ACHN (cell line): ENCODE measurements around the gene G6PC2.
A peak's percentile ranks its signal among the peaks of the same experiment; 100 is the strongest.
"Not testable (repeated sequence)": the region's sequence is repeated elsewhere in the genome, so short reads cannot be mapped to it uniquely, and the experiment has no call there.

Experiments
- DNase-seq: peaks from one replicate; pipeline ENCODE4 v3.0.0-alpha.2; 2015
- in situ Hi-C: cut with HindIII; loops from 2 replicates; pipeline ENCODE4 v1.10.0; 2017; ENCODE audit warnings: low sequenced_read_pairs, low pct_ligation_motif_present, low pct_unique_long_range_greater_than_20kb

The G6PC2 gene, protein sequence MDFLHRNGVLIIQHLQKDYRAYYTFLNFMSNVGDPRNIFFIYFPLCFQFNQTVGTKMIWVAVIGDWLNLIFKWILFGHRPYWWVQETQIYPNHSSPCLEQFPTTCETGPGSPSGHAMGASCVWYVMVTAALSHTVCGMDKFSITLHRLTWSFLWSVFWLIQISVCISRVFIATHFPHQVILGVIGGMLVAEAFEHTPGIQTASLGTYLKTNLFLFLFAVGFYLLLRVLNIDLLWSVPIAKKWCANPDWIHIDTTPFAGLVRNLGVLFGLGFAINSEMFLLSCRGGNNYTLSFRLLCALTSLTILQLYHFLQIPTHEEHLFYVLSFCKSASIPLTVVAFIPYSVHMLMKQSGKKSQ

DNA sequence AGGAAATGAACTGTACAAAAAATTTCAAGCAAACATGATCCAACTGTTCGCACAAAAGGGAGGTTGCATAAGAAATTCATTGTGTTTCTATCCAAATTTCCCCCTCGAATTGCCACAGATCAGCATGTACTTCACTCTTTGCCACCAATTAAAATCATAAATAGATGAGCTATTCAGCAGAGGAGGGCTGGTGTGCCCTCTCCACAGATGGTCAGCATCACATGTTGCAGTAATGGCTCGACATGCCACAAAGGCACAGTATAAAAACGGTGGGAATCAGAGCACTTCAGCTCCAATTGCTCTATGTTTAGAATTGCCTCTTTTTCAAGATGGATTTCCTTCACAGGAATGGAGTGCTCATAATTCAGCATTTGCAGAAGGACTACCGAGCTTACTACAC lies at the start of gene G6PC2:
Gene G6PC2, plus strand, starts transcription at position 289 of the 400 bp plus-strand sequence. Its CDS starts 41 bp downstream, at position 330.
- in situ Hi-C loops: loop anchor here (25.0 kb wide), 1 partner anchor 139 kb away; no protein-coding TSS in a partner anchor
- no peak for DNase-seq

DNA sequence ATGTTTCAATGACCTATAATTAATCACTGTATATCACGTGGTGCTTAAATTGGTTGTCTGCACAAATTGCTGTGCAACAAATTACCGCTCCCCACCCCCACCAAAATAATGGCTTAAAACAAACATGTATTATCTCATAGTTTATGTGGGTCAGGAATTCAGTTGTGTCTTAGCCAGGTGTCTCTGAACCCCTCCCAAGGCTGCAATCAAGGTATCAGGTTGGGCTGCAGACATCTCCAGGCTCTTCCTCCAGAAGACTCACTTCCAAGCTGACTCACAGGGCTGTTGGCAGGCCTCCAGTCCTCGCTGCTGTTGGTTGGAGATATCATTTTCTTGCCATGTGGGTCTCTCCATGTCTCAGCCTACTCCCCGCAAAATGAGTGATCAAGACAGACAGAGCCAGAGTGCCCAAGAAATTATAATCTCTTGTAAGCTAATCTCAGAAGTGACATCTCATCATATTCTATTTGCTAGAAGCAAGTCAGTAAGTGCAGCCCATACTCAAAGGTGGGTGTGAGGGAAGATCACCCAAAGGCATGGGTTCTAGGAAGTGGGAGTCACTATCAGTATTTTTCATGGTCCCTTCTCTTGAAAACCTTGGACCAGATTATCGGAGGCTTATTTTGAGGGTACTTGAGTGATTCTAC lies 49.3 kb upstream of the G6PC2 start:
- in situ Hi-C loops: no loop called here
- peak; percentile 22 for DNase-seq

DNA sequence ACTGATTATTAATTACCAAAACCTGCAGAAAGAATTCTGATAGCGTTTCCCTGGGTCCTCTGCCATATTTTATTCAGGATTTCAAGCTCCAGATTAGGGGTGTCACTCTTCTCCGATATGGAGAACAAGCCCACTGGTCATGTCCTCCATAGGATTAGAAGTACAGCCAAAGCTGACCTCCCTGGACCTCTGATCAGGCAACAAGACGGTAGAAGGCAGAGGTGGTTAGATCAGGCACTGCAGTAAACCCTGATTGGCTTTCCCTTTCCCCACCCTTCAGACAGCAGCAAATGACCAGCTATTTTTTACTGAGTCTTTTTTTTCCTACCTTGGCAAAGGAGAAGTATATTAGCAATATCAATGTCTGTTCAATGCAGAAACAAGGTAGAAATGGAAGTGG lies 48.6 kb upstream of the G6PC2 start:
- no peak for DNase-seq
- in situ Hi-C loops: no loop called here

DNA sequence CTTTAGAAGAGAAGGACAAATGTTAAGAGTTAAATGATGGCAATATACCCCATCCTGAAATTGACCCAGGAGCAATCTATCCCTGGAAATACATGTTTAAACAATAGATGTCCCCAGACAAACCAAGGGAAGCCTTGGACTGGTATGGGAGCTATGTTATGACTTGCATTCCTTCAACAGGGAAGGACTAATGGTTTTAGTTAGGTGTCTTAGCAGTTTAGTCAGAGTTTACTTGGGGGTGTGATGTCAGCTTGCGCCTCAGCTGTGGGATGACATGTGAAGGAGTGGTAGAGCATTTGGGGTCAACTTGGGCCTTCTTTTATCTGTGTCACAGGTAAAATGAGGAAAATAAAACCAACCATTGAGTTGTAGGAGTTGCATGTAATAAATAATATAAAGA lies 47.6 kb upstream of the G6PC2 start:
- DNase-seq: no peak
- in situ Hi-C loops: no loop called here

DNA sequence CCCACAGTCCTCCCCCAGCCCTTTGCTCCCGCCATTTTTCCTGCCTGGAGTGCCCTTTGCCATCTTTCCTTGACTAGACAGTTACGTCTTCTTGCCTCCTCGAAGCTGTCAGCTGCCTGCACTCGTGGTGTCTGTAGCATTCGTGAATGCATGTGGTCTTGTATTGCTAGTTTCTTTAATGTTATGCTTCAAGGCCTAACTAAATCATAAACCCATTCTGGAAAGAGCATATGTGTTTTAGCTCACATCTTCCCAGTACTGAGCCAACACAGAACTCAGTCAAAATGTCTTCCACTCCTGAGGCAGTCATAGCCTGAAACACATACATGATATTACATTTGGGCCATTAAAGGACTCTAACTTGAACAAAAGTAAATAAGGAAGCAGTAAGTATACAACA lies 46.4 kb upstream of the G6PC2 start:
- no peak for DNase-seq
- in situ Hi-C loops: no loop called here

DNA sequence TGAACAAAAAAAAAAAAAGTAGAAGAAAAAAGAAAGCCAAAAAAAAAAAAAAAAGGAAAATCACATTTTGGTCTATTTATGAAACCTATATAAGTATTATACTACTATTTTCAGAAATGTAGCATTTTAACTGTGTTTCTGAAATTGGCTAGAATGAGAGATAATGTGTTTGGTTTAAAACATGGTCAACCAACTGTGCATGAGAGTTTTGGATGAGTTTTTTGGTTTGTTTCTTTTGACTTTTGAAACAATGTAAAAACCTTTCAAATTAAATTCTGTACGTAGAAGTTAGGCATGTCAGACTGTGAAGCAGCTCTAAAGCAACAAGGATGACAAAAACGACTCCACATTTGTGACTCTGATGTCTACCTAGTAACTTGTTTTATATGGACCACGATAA lies 45.5 kb upstream of the G6PC2 start:
- no peak for DNase-seq
- in situ Hi-C loops: no loop called here

DNA sequence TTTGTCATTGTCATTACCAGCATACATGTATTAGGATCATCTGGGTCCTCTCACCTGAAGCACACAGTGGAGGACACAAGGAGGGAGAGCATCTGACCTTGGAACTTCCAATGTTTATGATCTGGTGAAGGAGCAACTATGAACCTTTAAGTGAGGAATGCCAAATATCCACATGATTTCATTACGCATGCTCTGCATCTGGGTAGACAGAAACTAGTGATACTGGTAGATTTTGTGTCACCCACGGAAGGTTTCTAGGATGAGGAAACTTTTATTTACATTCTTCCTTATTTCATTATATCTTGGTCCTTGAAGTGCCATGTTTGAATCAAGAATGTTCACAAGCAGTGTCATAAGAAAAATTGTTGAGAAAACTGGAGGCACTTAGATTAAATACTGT lies 42.9 kb upstream of the G6PC2 start:
- no peak for DNase-seq
- in situ Hi-C loops: no loop called here

DNA sequence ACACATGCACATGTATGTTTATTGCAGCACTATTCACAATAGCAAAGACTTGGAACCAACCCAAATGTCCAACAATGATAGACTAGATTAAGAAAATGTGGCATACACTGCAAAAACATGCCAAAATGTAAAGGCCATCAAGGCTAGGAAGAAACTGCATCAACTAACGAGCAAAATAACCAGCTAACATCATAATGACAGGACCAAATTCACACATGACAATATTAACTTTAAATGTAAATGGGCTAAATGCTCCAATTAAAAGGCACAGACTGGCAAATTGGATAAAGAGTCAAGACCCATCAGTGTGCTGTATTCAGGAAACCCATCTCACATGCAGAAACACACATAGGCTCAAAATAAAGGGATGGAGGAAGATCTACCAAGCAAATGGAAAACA lies 33.9 kb upstream of the G6PC2 start:
- DNase-seq, in situ Hi-C loops: not testable (repeated sequence)

DNA sequence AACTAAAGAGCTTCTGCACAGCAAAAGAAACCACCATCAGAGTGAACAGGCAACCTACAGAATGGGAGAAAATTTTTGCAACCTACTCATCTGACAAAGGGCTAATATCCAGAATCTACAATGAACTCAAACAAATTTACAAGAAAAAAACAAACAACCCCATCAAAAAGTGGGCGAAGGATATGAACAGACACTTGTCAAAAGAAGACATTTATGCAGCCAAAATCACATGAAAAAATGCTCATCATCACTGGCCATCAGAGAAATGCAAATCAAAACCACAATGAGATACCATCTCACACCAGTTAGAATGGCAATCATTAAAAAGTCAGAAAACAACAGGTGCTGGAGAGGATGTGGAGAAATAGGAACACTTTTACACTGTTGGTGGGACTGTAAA lies 30.7 kb upstream of the G6PC2 start:
- DNase-seq, in situ Hi-C loops: not testable (repeated sequence)

DNA sequence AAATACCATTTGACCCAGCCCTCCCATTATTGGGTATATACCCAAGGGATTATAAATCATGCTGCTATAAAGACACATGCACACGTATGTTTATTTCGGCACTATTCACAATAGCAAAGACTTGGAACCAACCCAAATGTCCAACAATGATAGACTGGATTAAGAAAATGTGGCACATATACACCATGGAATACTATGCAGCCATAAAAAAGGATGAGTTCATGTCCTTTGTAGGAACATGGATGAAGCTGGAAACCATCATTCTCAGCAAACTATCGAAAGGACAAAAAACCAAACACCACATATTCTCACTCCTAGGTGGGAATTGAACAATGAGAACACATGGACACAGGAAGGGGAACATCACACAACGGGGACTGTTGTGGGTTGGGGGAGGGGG lies 30.3 kb upstream of the G6PC2 start:
- DNase-seq, in situ Hi-C loops: not testable (repeated sequence)

DNA sequence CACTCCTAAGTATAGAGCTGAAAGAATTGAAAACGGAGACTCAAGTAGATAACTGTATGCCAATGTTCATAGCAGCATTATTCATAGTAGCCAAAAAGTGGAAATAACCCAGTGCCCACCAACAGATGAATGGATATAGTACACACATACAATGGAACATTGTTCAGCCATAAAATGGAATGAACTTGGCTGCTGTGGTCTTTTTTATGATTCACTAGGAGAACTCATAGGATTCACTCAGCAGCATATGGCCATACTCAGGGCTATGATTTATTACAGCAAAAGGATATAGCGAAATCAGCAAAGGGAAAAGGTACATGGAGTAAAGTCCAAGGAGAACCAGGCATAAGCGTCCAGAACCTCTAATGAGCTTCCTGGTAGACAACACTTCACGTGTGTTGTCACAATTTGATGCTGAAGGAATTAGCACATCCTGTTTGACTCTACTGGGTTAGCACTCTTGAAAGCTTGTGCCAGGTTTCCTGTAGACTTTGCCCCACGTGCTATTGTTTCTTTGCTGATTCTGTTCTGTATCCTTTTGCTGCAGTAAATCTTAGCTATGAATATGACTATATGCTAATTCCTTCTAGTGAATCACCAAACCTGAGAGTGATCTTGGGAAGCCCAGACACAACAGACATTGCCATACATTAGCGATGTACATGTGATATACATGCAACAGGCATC lies 26.6 kb upstream of the G6PC2 start:
- in situ Hi-C loops: no loop called here
- DNase-seq: no peak

DNA sequence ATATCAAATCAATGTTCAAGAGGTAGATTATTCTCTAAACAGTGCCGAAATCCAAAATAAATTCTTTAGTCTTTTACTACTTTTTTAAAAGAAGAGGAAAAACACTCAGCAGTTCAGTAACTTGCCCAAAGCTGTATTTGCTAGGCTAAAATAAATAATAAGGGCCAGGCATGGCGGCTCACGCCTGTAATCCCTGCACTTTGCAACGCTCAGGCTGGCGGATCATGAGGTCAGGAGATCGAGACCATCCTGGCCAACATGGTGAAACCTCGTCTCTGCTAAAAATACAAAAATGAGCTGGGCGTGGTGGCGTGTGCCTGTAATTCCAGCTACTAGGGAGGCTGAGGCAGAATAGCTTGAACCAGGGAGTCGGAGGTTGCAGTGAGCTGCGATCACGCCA lies 18.9 kb upstream of the G6PC2 start:
- in situ Hi-C loops, DNase-seq: not testable (repeated sequence)

DNA sequence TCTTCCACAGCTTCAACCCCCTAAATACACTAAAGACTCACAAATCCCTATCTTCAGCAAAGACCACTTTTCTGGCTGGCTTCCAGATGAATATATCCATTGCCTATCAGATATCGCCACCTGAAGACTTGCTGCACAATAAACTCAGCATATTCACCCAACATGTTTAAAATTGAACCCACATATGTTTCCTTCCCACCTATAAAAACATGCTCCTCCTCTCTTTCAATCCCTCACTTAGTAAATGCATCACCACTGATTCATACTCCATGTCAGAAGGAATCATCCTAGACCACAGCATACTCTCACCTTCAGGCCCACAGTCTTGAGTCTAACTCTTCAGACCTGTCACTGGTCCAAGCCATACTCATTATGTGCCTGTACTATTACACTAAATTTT lies 16.1 kb upstream of the G6PC2 start:
- in situ Hi-C loops: no loop called here
- peak; percentile 37 for DNase-seq

DNA sequence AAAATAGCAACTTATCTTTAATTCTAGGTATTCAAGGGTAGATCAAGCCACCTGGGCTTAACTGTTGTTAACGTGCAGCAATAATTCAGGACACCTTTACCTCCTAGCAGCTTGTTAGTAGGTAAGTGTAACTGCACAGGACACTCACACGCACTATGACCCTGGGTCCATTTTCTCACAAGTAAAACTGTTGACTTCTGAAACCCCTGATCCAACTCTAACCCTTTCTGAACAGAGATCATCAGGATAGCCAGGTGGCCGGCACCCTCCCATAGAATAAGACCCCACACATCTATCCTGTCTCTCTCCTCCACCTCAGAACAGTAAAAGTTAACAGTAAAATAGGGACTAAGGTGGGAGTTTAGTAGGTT lies 11.5 kb upstream of the G6PC2 start:
- no peak for DNase-seq
- in situ Hi-C loops: no loop called here

DNA sequence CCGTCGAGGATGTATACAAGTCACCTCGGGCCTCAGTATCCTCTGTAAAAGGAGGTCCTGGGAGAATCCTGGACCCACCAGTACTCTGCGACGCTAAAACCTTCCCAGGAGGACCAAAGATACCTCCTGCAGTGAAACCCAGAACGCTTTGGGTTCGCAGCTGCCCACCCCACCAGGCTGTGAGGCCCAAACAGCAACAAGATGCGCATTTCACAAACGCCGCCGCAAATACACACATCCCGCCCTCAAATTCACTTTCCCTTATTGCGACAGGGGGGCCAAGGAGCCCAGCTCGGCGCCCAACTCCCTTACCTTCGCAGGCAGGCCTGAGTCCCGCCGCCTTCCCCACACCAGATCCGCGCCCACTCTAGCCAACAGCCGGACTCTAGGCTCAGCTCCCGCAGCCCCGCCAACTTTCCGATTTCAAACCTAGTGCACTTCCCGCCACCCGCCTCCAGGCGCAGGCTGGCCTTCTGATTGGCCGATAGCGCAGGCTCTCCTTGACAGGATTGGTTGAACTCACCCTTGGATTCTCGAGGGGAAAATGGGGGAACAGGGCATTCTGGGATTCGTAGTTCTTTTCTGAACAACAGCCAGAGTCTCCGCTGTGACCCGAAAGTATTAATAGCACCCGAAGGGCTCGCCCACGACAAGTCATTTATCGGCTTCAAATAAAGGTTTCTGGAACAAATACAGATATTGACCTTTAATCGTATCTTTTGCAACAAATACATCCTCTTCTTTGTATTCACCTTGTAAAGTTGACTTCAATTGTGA lies 10.9 kb upstream of the G6PC2 start, which contains the start of gene SPC25:
Gene SPC25, minus strand, starts transcription at position 425 of the 777 bp plus-strand sequence. CDS start 911 bp downstream, outside the sequence.
- DNase-seq: peak; percentile 96
- in situ Hi-C loops: no loop called here

DNA sequence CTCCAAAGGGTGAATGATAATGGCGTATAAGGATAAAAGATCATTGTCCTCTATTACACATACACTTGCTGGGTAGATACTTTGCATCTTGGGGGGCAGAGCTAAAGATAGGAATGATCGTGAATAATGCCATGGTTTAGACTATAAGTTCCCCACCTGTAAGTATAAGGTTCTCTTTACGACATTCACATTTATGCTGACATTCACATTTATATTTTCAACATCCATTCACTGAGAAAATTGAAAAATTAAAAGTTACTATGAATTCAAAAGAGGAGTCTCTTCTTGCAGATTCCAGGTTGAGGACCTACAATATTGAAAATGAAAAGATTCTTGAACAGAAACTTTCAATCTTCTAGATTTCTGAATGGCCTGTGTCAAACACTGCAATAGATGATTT lies 8.8 kb upstream of the G6PC2 start:
- in situ Hi-C loops: no loop called here
- no peak for DNase-seq

DNA sequence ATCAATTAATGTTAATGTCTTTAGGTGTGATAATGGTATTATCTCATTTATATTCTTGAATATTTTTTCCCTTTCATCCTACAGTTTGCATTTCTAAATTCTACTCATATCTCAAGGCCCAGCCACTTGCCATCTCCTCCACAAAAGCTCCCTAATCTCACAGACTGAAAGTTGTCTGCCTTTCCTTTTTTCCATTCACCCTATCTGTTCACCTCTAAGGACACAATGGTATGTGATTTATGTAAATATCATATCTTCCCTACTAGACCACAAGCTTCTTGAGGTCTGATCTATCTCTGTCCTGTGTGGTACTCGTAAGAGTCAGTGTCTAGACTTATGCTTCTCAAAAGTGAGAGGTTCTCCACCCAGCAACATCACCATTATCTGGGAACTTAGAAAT lies 7.0 kb upstream of the G6PC2 start:
- in situ Hi-C loops: no loop called here
- no peak for DNase-seq

DNA sequence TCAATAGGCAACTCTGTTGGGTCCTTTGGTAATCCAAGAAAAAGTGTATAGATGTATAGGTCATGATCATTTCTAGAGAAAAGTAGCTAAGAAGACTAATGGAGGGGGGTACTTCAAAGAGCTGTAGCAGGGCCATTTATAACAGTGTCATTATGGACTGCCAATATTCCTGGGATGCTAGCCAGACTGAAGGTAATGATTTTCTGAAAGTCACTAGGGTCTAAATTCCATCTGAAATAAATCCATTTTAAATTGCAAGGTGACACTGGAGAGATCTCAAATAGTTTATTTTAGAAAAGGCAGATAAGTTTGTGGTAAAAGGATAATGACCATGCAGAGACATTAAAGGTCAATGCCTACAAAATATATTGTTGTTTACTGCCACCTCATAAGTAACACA lies 6.4 kb upstream of the G6PC2 start:
- in situ Hi-C loops: no loop called here

DNA sequence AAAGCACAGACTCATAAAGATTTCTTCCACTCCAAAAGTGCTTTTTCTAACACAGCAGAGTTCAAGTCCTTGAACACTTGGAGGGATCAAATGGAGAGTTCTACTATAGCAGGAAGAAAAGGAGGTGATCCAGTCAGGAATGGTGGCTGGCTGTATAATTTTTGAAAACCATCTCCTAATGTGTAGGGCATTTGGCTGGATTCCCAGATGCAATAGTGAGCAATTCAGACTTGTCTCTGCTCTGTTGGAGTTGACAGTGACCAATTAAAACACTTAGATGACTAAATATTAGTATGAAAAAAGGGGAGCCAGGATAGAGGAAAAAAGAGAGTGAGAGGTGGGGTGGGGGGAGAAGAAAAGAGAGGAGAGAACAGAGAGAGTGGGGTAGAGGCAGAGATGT lies 5.3 kb upstream of the G6PC2 start:
- no peak for DNase-seq
- in situ Hi-C loops: no loop called here

More for the DNA sequence above, 6.4 kb upstream of the G6PC2 start:
- no peak for DNase-seq
